Choroid plexus epithelial cell (primary cell): ENCODE measurements around the gene BBOX1.

Experiments
- DNase-seq: peaks from one replicate; pipeline ENCODE4 v3.0.0-alpha.2; 2010; ENCODE audit warnings: low read depth
- H3K4me3 ChIP-seq: 2 replicates; pipeline ENCODE4 v1.5.1; 2011; ENCODE audit warnings: low read depth, mild to moderate bottlenecking, control low read depth, low read length, moderate library complexity
- TF ChIP-seq, protein P1 (sequence below): conservative IDR thresholded peaks from 2 replicates; pipeline ENCODE4 v1.5.1; 2011; ENCODE audit warnings: low read depth, mild to moderate bottlenecking, control low read depth, inconsistent platforms, low read length, moderate library complexity

The BBOX1 gene

DNA sequence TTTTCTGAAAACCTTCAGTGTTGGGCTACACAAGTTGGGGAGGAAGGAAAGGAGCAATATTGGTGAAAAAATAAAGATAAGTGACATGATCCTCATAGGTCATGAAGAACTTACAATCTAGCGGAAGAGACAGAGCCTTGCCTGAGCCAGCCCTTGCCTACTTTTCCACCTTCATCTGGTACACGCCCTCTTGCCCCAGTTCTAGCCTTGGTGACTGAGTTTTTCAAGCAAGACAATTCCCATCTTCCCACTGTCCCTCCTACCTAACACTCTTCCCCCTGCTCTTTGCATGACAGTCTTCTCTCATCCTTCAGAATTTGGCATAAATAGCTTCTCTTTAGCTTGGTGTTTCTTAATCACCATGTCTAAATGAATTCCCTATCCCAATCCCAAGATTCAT is 42.6 kb downstream of the BBOX1 start:
- DNase-seq, result no peak
- H3K4me3 ChIP-seq, result no peak overlapping the region
- TF ChIP-seq, protein P1, sequence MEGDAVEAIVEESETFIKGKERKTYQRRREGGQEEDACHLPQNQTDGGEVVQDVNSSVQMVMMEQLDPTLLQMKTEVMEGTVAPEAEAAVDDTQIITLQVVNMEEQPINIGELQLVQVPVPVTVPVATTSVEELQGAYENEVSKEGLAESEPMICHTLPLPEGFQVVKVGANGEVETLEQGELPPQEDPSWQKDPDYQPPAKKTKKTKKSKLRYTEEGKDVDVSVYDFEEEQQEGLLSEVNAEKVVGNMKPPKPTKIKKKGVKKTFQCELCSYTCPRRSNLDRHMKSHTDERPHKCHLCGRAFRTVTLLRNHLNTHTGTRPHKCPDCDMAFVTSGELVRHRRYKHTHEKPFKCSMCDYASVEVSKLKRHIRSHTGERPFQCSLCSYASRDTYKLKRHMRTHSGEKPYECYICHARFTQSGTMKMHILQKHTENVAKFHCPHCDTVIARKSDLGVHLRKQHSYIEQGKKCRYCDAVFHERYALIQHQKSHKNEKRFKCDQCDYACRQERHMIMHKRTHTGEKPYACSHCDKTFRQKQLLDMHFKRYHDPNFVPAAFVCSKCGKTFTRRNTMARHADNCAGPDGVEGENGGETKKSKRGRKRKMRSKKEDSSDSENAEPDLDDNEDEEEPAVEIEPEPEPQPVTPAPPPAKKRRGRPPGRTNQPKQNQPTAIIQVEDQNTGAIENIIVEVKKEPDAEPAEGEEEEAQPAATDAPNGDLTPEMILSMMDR, result no peak

DNA sequence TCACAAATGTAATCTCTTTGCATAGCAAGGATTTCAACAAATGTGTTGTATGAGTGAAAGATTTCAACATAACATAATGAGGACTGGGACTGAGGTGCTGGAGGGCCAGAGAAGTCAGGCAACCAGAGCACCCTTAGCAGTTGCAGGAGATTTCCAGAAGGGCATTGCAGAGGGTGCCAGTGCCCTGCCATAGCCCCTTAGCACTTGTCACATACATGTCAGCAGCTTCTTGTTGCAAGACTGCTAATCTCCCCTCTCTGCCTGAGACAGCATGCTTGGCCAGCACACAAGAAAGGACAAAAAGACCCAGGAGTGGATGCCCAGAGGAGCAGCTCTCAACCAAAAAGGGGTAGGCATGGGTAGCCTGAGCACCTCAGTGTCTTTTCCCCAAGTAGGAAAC is 43.2 kb downstream of the BBOX1 start:
- TF ChIP-seq, protein P1, result no peak
- no peak overlapping the region for H3K4me3 ChIP-seq
- no peak for DNase-seq

DNA sequence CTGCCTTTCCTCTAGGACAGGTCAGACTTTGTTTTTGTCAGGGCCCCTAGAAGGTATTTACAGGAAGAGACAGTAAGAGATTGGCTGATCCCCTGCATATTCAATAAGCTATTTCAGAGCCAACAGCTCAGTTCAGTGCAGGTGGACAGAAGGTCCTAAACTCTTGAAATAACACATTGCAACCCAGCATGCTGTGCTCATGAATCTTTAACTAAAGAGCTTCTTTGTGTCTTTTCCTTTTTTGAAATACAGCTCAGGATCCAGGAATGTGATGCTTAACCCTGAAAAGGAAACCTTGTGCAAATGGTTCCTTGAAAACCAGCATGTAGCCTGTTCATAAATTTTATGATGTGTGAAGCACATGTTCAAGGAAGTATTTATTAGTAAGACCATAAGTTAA is 43.9 kb downstream of the BBOX1 start:
- peak; percentile 60 for DNase-seq
- no peak overlapping the region for H3K4me3 ChIP-seq
- TF ChIP-seq, protein P1, result no peak

DNA sequence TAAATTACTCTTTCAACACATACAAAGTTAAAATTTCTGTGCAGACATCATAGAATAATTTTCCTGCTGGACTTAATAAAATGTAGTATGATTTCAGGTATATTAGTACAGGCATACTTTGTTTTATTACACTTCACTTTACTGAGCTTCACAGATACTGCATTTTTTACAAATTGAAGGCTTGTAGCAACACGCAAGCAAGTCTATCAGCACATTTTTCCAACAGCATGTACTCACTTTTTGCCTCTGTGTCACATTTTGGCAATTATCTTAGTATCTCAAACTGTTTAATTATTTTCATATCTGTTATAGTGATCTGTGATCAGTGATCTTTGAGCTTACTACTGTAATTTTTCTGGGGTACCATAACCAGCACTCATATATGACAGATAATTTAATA is 44.5 kb downstream of the BBOX1 start:
- no peak overlapping the region for H3K4me3 ChIP-seq
- no peak for DNase-seq
- TF ChIP-seq, protein P1, result no peak

DNA sequence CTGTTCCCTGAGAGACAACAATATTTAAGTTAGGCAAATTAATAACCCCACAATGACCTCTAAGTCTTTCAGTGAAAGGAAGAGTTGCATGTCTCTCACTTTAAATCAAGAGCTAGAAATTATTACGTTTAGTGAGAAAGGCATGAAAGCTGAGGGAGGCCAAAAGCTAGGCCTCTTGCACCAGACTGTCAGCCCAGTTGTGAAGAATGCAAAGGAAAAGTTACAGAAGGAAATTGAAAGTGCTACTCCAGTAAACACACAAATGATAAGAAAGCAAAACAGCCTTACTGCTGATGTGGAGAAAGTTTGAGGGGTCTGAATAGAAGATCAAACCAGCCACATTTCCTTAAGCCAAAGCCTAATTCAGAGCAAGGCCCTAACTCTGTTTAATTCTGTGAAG is 45.0 kb downstream of the BBOX1 start:
- TF ChIP-seq, protein P1, result no peak
- DNase-seq, result peak; percentile 63
- no peak overlapping the region for H3K4me3 ChIP-seq

DNA sequence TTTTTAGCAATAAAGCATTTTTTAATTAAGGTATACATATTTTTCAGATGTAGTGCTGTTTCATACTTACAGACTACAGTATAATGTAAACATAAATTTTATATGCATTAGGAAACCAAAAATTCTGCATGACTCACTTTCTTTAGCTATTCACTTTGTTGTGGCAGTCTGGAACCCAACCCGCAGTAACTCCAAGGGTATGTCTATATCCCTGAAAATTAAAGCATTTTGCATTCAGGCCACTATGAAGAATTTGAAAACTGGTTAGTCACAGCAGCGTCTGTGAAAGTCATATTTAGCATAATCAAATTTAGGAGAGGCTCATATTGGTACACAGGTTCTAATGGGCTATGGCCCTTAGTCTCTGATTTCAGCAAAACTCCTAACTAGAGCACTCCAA is 46.8 kb downstream of the BBOX1 start:
- DNase-seq, result no peak
- TF ChIP-seq, protein P1, result no peak
- H3K4me3 ChIP-seq, result no peak overlapping the region

DNA sequence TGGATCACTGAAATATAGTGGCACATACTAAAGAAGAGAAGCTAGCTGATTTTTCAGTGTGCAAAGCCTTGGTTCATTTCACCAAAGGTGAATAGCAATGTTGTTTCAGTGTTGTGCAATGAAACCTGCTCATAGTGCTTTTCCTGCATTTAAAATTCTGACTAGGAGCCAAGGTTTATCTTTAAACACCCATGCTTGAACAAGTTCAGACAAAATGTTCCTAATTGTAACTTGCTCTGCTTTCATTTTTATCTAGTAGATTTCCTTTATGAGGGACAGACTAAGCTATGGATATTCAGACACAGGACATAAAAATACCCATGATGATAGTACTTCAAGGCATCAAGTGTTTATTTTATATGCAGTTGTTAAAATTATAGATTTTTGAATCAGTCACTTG is 47.7 kb downstream of the BBOX1 start:
- TF ChIP-seq, protein P1, result no peak
- H3K4me3 ChIP-seq, result no peak overlapping the region
- DNase-seq, result peak; percentile 43
